Medulla oblongata (tissue), 1 donor: ENCODE measurements around the gene C1QTNF1.
"Not testable (repeated sequence)": the region's sequence is repeated elsewhere in the genome, so short reads cannot be mapped to it uniquely, and the experiment has no call there.

ENCODE experiments used
- DNase-seq: peaks from one replicate; pipeline ENCODE4 v3.0.0-alpha.2; 2015; ENCODE audit errors: extremely low spot score

C1QTNF1 gene

GRCh38 chr17:79005063-79005861 lies 18.7 kb upstream of the C1QTNF1 start:
- no peak for DNase-seq

- DNase-seq: no peak
Measured at GRCh38 chr17:79006046-79006445, 17.9 kb upstream of the C1QTNF1 start.

DNA sequence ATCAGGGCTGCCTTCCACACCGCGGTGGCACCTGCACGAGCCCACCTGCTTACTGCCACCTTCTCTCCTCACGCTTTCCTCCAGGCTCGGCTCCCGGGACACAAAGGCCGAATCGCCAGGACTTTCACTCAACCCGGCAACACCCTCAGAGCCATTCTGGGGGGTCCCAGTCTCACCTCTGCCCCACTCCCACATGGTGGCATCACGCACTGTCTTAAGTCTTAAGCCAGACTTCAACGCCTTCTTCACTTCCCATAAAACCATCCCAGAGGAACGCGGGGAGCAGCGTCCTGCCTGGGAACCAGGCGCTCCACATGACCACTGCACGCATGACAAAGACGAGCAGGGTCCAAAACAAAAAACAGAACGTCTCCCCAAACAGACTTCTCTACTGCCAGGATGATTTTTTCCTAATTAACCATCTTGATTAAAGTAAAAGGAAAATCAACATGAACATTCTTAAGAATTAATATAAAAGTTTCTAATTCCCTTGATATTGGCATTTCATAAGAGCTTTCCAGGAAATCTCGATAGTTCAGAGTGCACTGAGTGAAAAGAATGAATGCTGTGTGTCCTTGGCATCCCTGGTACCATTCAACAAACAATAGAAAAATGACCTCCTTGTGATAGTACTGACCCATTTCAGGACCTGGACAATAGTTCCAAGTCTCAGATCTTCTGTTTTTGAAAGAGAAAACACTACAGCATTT lies 17.0 kb upstream of the C1QTNF1 start:
- peak; percentile 61 for DNase-seq

- DNase-seq: no peak
Measured at GRCh38 chr17:79007504-79008381, 16.2 kb upstream of the C1QTNF1 start.

GRCh38 chr17:79008666-79009387 lies 15.1 kb upstream of the C1QTNF1 start:
- DNase-seq: no peak

DNA sequence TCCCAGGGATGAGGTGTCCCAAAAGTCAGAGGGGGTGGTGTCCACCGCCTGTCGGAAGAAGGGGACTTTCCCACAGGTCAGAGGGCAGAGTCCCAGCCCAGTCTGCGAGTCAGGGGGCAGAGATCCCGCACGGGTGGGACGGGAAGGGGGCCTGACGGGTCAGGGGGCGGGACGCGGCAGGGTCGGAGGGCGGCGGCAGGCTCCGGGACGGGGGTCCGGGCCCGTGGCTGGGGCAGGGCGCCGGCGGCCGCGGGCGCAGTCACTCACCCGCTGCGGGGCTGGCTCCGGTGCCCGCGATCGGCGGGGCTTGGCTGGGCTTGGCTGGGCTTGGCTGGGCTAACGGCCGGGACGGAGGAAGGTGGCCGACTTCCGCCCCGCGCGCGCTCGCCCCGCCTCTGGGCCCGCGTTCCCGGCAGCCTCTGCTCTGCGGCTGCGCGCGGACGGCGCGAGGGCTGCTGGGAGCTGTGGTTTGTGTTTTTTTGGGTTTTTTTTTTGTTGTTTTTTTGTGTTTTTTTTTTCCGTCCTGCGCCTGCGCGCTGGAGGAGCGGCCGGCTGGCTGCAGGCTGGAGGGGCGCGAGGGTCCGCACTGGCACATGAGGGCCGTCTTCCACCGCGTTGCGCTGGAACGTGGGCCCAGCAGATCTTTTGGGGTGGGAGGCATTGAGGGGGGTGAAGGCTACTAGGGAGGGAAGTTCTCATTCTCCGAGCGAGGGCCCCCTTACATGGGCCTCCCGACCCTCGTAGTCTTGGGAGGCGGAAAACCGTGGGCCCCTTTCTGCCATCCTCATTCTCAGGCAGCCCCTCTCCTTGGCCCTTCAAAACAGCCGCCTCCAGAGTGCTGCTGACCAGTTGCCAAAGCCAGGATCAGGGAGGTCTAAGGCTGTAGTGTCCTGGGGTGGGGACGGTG lies 14.3 kb upstream of the C1QTNF1 start, which contains the start of gene CANT1:
CANT1 (minus strand) TSS at position 368 of the 907 bp plus-strand sequence. CDS start 12,142 bp downstream, outside the sequence.
- DNase-seq: peak; percentile 83

DNA sequence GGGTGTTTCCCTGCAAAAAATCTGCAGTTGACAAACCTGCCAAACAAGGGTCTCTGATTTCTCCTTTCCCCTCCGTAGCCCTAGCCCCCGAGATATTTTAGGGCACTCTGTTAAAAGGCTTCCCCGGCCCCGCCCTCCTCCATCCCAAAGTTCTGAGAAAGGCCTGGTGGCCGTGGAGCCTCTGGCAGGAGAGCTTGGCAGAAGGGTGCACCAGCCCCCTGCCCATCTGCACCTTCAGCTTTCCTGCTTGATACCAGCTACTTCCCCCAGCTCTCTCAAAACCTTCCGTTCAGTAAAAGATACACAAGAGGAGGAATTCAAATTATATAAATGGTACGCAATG lies 13.7 kb upstream of the C1QTNF1 start:
- DNase-seq: no peak

- no peak for DNase-seq
Measured at GRCh38 chr17:79011451-79012147, 12.4 kb upstream of the C1QTNF1 start.

DNA sequence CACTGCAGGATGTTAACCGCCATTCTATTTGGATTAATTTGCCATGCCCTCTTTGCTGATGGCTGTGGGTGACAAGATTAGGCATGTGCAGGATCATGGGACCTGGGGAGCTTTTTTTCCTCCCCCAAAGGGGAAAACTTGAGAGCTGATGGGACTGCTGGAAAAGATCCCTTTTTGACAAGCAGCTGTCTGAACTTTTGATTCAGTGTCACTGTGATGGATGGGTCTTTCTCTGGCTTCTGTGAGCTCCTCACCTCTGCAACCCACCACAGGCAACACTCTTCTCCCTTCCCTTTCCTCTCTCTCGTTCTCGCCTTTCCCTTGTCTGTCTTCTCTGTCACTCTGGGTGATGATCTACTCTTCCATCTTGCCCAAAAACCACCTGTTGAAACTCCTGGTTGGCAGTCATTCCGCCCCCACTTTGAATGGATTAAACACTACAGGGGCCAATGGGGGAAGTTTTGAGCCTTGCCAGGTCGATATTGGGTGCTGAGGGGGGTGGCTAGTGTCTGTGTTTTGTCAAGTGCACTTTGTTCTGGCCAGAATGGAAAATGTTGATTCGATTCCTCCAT lies 11.3 kb upstream of the C1QTNF1 start:
- DNase-seq: no peak

GRCh38 chr17:79014158-79014758 lies 9.7 kb upstream of the C1QTNF1 start:
- DNase-seq: no peak

DNA sequence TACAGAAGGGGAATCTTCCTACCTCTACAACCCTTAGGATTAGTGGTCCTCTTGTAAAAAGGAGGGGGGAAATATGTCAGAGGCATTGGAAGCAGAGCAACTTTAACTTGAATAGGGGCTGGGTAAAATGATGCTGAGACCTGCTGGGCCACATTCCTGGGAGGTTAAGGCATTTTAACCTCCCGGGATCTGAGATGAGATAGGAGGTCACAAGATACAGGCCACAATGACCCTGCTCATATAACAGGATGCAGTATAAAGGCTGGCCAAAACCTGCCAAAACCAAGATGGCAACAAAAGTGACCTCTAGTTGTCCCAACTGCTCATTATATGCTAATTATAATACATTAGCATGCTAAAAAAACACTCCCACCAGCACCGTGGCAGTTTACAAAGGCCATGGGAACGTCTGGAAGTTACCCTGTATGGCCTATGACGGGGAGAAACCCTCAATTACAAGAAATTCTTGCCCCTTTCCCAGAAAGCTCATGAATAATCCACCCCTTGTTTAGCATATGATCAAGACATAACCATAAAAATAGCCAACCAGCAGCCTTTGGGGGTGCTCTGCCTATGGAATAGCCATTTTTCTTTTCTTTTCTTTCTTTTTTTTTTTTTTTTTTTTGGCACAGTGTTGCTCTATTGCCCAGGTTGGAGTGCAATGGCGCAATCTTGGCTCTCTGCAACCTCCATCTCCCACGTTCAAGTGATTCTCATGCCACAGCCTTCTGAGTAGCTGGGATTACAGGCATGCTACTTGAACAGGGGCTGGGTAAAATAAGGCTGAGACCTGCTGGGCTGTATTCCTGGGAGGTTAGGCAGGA lies 6.2 kb upstream of the C1QTNF1 start:
- DNase-seq: no peak

- no peak for DNase-seq
Measured at GRCh38 chr17:79018370-79018695, 5.6 kb upstream of the C1QTNF1 start.

GRCh38 chr17:79019261-79019631 lies 4.7 kb upstream of the C1QTNF1 start:
- DNase-seq: no peak

- peak; percentile 68 for DNase-seq
Measured at GRCh38 chr17:79019632-79020584, 4.1 kb upstream of the C1QTNF1 start.

DNA sequence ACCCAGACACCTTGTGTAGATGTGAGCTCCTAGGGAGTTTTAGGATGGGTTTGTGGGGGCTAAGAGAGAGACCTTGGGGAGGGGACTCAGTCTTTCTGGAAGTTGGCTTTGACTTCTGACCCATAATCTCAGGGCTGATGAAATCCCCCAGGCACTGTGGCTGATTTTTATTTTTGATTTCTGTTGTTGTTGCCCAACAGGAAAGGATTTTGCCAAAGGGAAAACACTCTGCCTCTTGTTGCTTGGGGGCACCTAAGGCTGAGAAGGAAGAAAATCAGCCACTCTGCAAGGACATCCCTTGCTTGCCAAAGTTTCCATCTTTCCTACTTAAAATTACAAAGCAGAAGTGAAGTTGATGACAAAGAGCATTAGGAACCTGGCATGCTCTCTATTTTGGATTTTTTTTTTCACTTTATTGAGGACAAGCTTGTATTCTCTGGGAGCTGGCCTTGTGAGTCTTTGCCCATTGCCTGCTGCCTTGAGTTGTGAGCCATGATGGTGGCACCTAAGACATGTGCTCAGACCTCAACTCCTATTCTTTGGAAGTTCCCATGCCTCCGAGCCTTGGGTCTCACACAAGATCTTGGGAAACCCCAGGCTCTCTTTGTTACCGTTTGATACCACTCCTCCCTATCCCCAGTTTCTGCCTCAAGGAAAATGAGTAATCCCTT lies 3.2 kb upstream of the C1QTNF1 start:
- no peak for DNase-seq

- not testable (repeated sequence) for DNase-seq
Measured at GRCh38 chr17:79021929-79022328, 2.0 kb upstream of the C1QTNF1 start.
